KMS-11 (cell line): Measurements from ENCODE around the gene ARHGAP24.

Experiments
- H2AFZ ChIP-seq: fragments of 200-600 bp; sonication (generic); 2 replicates; pipeline ENCODE4 v1.6.1; 2016; ENCODE audit warnings: antibody characterized with exemption, mixed run types, low read depth
- H3K27ac ChIP-seq: fragments of 200-600 bp; sonication (generic); 2 replicates; pipeline ENCODE4 v1.6.1; 2016; ENCODE audit warnings: mild to moderate bottlenecking, mixed run types
- H3K27me3 ChIP-seq: fragments of 200-600 bp; sonication (generic); 2 replicates; pipeline ENCODE4 v1.6.1; 2017; ENCODE audit warnings: mild to moderate bottlenecking, low read depth, mixed run types, moderate library complexity; ENCODE audit not compliant: insufficient read depth
- H3K36me3 ChIP-seq: fragments of 200-600 bp; sonication (generic); 2 replicates; pipeline ENCODE4 v1.6.1; 2017; ENCODE audit warnings: mild to moderate bottlenecking, mixed run types; ENCODE audit not compliant: insufficient read depth
- H3K4me1 ChIP-seq: fragments of 200-600 bp; sonication (generic); 2 replicates; pipeline ENCODE4 v1.6.1; 2016; ENCODE audit warnings: mild to moderate bottlenecking, low read depth, mixed run types; ENCODE audit not compliant: poor library complexity, severe bottlenecking
- H3K4me2 ChIP-seq: fragments of 200-600 bp; sonication (generic); 2 replicates; pipeline ENCODE4 v1.7.0; 2016; ENCODE audit warnings: mild to moderate bottlenecking, mixed run types
- H3K4me3 ChIP-seq: fragments of 200-600 bp; sonication (generic); IDR thresholded peaks from 2 replicates; pipeline ENCODE4 v1.6.1; 2017; ENCODE audit warnings: low read depth, low read length, mixed read lengths; ENCODE audit not compliant: insufficient read depth
- H3K79me2 ChIP-seq: fragments of 200-600 bp; sonication (generic); 2 replicates; pipeline ENCODE4 v1.6.1; 2016; ENCODE audit warnings: low read depth, mixed run types; ENCODE audit not compliant: insufficient read depth
- H3K9ac ChIP-seq: fragments of 200-600 bp; sonication (generic); 2 replicates; pipeline ENCODE4 v1.6.1; 2016; ENCODE audit warnings: mild to moderate bottlenecking, mixed run types
- H4K20me1 ChIP-seq: fragments of 200-600 bp; sonication (generic); 2 replicates; pipeline ENCODE4 v1.6.1; 2016; ENCODE audit warnings: mild to moderate bottlenecking, mixed run types; ENCODE audit not compliant: insufficient read depth
- TF ChIP-seq, protein P1 (sequence below): fragments of 200-600 bp; sonication (generic); conservative IDR thresholded peaks from 2 replicates; pipeline ENCODE4 v1.6.1; 2017; ENCODE audit warnings: low read depth, mild to moderate bottlenecking, antibody characterized with exemption, low read length, moderate library complexity, mixed read lengths

Gene ARHGAP24

DNA sequence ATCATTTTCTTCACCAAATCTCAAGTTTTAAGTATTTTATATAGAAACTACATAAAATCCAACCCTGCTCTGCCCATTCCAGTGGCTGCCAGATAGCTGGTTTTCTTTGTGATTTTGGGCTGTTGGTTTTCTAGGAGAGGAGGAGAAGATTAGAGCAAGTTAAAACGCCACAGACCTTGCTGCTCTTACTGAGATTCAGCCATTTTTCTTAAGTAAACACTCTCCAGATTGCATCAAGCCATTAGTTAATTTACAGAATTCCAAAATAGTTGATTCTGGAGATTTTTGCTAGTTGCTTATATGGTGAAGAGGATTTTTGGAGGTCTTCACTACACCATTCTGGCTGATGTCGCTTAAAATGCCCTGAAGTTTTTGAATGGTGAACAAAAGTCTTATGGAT, 518.7 kb downstream of the ARHGAP24 start:
- Histone ChIP-seq H3K4me2 (no peak overlapping the region), H3K27ac (no peak overlapping the region)

DNA sequence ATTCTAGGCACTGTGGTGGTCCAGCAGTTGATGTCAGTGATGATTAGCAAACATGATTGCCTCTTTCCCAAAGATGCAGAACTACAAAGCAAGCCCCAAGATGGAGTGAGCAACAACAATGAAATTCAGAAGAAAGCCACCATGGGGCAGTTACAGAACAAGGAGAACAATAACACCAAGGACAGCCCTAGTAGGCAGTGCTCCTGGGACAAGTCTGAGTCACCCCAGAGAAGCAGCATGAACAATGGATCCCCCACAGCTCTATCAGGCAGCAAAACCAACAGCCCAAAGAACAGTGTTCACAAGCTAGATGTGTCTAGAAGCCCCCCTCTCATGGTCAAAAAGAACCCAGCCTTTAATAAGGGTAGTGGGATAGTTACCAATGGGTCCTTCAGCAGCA, 519.6 kb downstream of the ARHGAP24 start:
- Histone ChIP-seq H3K79me2 (no peaks in the 10 kb centered on the region), H3K36me3 (no peaks in the 10 kb centered on the region), H3K9ac (no peak overlapping the region), H2AFZ (no peak overlapping the region), H3K27me3 (no peaks in the 10 kb centered on the region), H3K4me2 (no peak overlapping the region), H4K20me1 (no peaks in the 10 kb centered on the region), H3K4me1 (no peaks in the 10 kb centered on the region), H3K27ac (no peak overlapping the region), H3K4me3 (no peak overlapping the region)
- TF ChIP-seq, protein P1, sequence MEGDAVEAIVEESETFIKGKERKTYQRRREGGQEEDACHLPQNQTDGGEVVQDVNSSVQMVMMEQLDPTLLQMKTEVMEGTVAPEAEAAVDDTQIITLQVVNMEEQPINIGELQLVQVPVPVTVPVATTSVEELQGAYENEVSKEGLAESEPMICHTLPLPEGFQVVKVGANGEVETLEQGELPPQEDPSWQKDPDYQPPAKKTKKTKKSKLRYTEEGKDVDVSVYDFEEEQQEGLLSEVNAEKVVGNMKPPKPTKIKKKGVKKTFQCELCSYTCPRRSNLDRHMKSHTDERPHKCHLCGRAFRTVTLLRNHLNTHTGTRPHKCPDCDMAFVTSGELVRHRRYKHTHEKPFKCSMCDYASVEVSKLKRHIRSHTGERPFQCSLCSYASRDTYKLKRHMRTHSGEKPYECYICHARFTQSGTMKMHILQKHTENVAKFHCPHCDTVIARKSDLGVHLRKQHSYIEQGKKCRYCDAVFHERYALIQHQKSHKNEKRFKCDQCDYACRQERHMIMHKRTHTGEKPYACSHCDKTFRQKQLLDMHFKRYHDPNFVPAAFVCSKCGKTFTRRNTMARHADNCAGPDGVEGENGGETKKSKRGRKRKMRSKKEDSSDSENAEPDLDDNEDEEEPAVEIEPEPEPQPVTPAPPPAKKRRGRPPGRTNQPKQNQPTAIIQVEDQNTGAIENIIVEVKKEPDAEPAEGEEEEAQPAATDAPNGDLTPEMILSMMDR, result no peak

More for the DNA sequence above, 518.7 kb downstream of the ARHGAP24 start:
- no peak overlapping the region for H3K9ac ChIP-seq
- H2AFZ ChIP-seq, result no peak overlapping the region
- H3K4me3 ChIP-seq, result no peak overlapping the region
- no peaks in the 10 kb centered on the region for H3K4me1 ChIP-seq
- H4K20me1 ChIP-seq, result no peaks in the 10 kb centered on the region
- H3K27me3 ChIP-seq, result no peaks in the 10 kb centered on the region
- TF ChIP-seq, protein P1, result no peak
- H3K79me2 ChIP-seq, result no peaks in the 10 kb centered on the region
- H3K36me3 ChIP-seq, result no peaks in the 10 kb centered on the region

DNA sequence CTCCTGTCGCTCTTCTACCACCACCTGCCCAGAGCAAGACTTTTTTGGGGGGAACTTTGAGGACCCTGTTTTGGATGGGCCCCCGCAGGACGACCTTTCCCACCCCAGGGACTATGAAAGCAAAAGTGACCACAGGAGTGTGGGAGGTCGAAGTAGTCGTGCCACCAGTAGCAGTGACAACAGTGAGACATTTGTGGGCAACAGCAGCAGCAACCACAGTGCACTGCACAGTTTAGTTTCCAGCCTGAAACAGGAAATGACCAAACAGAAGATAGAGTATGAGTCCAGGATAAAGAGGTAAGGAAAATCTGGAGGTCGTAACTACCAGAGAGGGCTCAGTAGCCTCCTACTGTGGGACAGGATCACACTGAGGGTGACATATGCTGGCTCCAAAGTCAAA, 520.4 kb downstream of the ARHGAP24 start:
- no peak overlapping the region for H3K9ac ChIP-seq
- no peak overlapping the region for H2AFZ ChIP-seq
- TF ChIP-seq, protein P1, result no peak
- H3K4me1 ChIP-seq, result no peaks in the 10 kb centered on the region
- H3K27ac ChIP-seq, result no peak overlapping the region
- no peaks in the 10 kb centered on the region for H3K36me3 ChIP-seq
- H4K20me1 ChIP-seq, result no peaks in the 10 kb centered on the region
- no peak overlapping the region for H3K4me3 ChIP-seq
- no peaks in the 10 kb centered on the region for H3K79me2 ChIP-seq
- H3K4me2 ChIP-seq, result no peak overlapping the region
- H3K27me3 ChIP-seq, result no peaks in the 10 kb centered on the region

DNA sequence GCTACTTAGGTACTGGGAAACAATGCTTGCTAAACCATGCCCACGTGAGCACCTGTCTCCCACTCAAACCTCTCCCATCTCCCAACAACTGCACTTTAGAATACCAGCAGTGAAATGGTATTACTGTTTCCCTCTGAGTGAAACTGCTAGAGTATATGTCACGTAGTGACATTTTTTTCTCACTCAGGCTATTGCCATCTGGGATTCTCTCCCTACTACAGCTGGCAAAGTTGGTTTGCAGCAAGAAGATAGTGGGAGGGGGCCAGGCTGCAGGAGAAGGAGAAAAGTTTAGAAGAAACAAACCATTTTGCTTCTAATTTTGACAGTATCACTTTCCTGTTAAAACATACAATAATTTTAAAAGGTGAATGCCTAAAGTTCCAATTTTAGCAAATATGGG, 526.6 kb downstream of the ARHGAP24 start:
- no peaks in the 10 kb centered on the region for H3K27me3 ChIP-seq
- no peak overlapping the region for H2AFZ ChIP-seq
- no peaks in the 10 kb centered on the region for H3K79me2 ChIP-seq
- H3K4me1 ChIP-seq, result no peaks in the 10 kb centered on the region
- no peak overlapping the region for H3K4me3 ChIP-seq
- no peaks in the 10 kb centered on the region for H4K20me1 ChIP-seq
- no peak overlapping the region for H3K9ac ChIP-seq
- no peak overlapping the region for H3K27ac ChIP-seq
- no peaks in the 10 kb centered on the region for H3K36me3 ChIP-seq
- TF ChIP-seq, protein P1, result no peak
- H3K4me2 ChIP-seq, result no peak overlapping the region
